Psoas muscle (tissue), 8 donors: ENCODE data around the gene ATP5F1A. TPM values are rescaled to one million over a fixed set of nuclear protein-coding genes. Genes with fewer than 3 reads are reported as not detected.

Experiments used
- ATAC-seq, 4 donors: fragments of 200-7000 bp; cut with Tn5 transposase; one replicate each; pipeline ENCODE4 v1.9.1; 2020; ENCODE audit warnings: moderate library complexity in 3 of 4, mild to moderate bottlenecking in 2 of 4
- DNase-seq, 2 donors: peaks; one replicate each; pipeline ENCODE4 v3.0.0-alpha.2; 2020
- H3K27ac ChIP-seq: fragments of 200-600 bp; one replicate; pipeline ENCODE4 v1.8.0; 2022
- H3K27me3 ChIP-seq, 3 donors: fragments of 200-600 bp in 1 of 3; one replicate each; pipeline versions ENCODE4 v1.6.1 to v1.8.0; 2013 to 2022; ENCODE audit warnings: low read length in 2 of 3, mild to moderate bottlenecking in 2 of 3, moderate library complexity in 1 of 3; ENCODE audit not compliant: insufficient read depth in 3 of 3
- H3K36me3 ChIP-seq, 2 donors: fragments of 200-600 bp in 1 of 2; one replicate each; pipeline versions ENCODE4 v1.6.1 to v1.8.0; 2013 to 2022; ENCODE audit warnings: low read depth in 1 of 2, mild to moderate bottlenecking in 1 of 2, moderate library complexity in 1 of 2; ENCODE audit not compliant: insufficient read depth in 1 of 2
- H3K4me1 ChIP-seq: fragments of 200-600 bp; one replicate; pipeline ENCODE4 v1.8.0; 2022
- H3K4me3 ChIP-seq: fragments of 200-600 bp; one replicate; pipeline ENCODE4 v1.8.0; 2022; ENCODE audit warnings: mild to moderate bottlenecking
- H3K9me3 ChIP-seq: fragments of 200-600 bp; one replicate; pipeline ENCODE4 v1.8.0; 2022
- CTCF ChIP-seq: fragments of 200-600 bp; IDR thresholded peaks from one replicate; pipeline ENCODE4 v1.8.0; 2022; ENCODE audit warnings: antibody characterized with exemption
- WGBS, 3 donors: extraction: QIAGEN DNeasy Blood & Tissue Kit; methylation state at CpG; one replicate each; pipeline versions ENCODE4 v1.1.6 to v1.1.7; 2013; 5-methylcytosine and 5-hydroxymethylcytosine counted together
- intact Hi-C, 2 donors: fragments of 100-400 bp; cut with DNase I; formaldehyde crosslinking; loops; one replicate each; pipeline versions ENCODE4 v1.11.0 to v1.14.2; 2022
- polyA plus RNA-seq, 3 donors: library from polyadenylated mRNA; stranded (reverse); fragments of 200-250 nt; gene quantifications; one replicate each; pipeline ENCODE4 v1.2.3, GENCODE V29; 2013
- total RNA-seq, 4 donors: library from RNA; stranded (reverse); fragmentation: NEBNext Ultra II Directional in 2 of 4; extraction: Animal tissue kit (Norgen Biotek cat#: 25700) in 2 of 4; gene quantifications; one replicate each; pipeline versions ENCODE4 v1.2.1 to v1.2.4, GENCODE V29; 2021 to 2023
- donor health status: healthy with polysubstance abuse.
- donor health status: DM: no; HTN: no; CAD: no; lungs with moderate emphysema.
- donor health status: Bipolar disorder and iron deficiency.
- donor health status: healthy.
- donor health status: DM: yes; HTN: yes; CAD: no.
- donor health status: DM: no; HTN: no; CAD: no.
- donor health status: DM: no; HTN: no; CAD: no.
- donor health status: DM: yes; HTN: yes; CAD: no.

The ATP5F1A gene
- total and polyA plus RNA-seq, 7 donors = 654 to 1,102 (median 823) TPM

DNA sequence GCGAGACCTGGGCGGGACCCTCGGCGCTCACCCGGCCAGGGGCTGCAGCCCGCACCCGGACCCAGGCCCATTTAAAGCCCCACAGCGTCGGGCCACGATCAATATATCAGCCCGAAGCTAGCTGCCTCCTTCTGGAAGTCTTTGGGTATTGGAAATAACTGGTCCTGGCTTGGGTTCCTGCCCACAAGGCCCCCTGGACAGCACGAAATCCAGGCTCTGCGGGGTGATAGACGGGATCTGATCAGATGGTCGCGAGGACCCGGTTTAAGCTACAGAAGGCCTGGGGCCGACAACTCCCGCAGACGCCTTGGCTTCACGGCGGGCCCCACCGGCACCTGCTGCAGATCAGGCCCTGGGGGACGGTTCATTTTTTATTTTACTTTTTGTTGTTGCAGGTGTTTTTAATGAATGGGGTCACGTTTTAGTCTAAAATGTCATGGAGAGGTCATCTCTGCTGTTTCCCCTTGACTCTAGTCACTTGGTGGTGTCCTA, 25.7 kb downstream of the ATP5F1A start:
- peak overlapping the region; percentile 90 for H3K27ac ChIP-seq
- ATAC-seq = peak in 2 of 4 donors; percentile 2 to 12
- peaks cover 0 to under 1% of the 10 kb centered on the region in 2 donors for H3K36me3 ChIP-seq
- no peaks in the 10 kb centered on the region for H3K9me3 ChIP-seq
- no peaks in the 10 kb centered on the region for H3K27me3 ChIP-seq
- no peak for TF ChIP-seq CTCF
- H3K4me1 ChIP-seq = peaks cover 16% of the 10 kb centered on the region
- intact Hi-C loops = loop anchor here (5.0 to 10.0 kb wide), 4 partner anchors 105 to 408 kb away; partner anchors contain the start of gene EPG5 (in 2 of the 2)
- no peak for DNase-seq
- H3K4me3 ChIP-seq = peak overlapping the region; percentile 89
- 12 to 17% (median 14%) methylated on average over 25 of the region's 25 CpGs for WGBS, 3 donors

GRCh38 chr18:46071653-46072375, 26.3 kb downstream of the ATP5F1A start, which contains the start of gene PSTPIP2:
TSS of gene PSTPIP2 (minus strand) at chr18:46072260. CDS start at chr18:46072188, 72 bp downstream.
- peak within 1 kb of the TSS; percentile 89 for H3K4me3 ChIP-seq
- intact Hi-C loops = loop anchor here (5.0 to 10.0 kb wide), 4 partner anchors 105 to 407 kb away; partner anchors contain the start of gene EPG5 (in 2 of the 2)
- 1 to 2% (median 2%) methylated on average over 56 to 75 of the region's 75 CpGs for WGBS, 3 donors
- ATAC-seq (peak; percentile 68 to 79 (median 77)), DNase-seq (peak; percentile 73 to 84)
- peak within 1 kb of the TSS; percentile 90 for H3K27ac ChIP-seq
- no peaks in the 10 kb centered on the region for H3K36me3 ChIP-seq
- peaks cover 16% of the 10 kb centered on the region for H3K4me1 ChIP-seq
- no peak for TF ChIP-seq CTCF
- no peaks in the 10 kb centered on the region for H3K9me3 ChIP-seq
- no peaks in the 10 kb centered on the region for H3K27me3 ChIP-seq

- Histone ChIP-seq H3K4me3 (peak overlapping the region; percentile 89), H3K27ac (peak overlapping the region; percentile 90), H3K4me1 (peaks cover 16% of the 10 kb centered on the region), H3K27me3 (no peaks in the 10 kb centered on the region), H3K36me3 (no peaks in the 10 kb centered on the region), H3K9me3 (no peaks in the 10 kb centered on the region)
- ATAC-seq (peak in 3 of 4 donors; percentile 2 to 8 (median 5)), DNase-seq (no peak)
- TF ChIP-seq CTCF = no peak
- WGBS, 3 donors = 38 to 57% (median 50%) methylated on average over 12 to 13 of the region's 13 CpGs
- intact Hi-C loops = loop anchor here (5.0 to 10.0 kb wide), 4 partner anchors 104 to 406 kb away; partner anchors contain the start of gene EPG5 (in 2 of the 2)
Observed at GRCh38 chr18:46070815-46071652, 27.1 kb downstream of the ATP5F1A start.

- Histone ChIP-seq H3K27me3 (no peaks in the 10 kb centered on the region), H3K36me3 (no peaks in the 10 kb centered on the region), H3K9me3 (no peaks in the 10 kb centered on the region), H3K4me3 (peak overlapping the region; percentile 89), H3K4me1 (peaks cover 16% of the 10 kb centered on the region), H3K27ac (peak overlapping the region; percentile 90)
- intact Hi-C loops = loop anchor here (5.0 to 10.0 kb wide), 4 partner anchors 103 to 405 kb away; partner anchors contain the start of gene EPG5 (in 2 of the 2)
- no peak for TF ChIP-seq CTCF
- 76 to 85% (median 78%) methylated on average over 6 of the region's 6 CpGs for WGBS, 3 donors
- DNase-seq (no peak), ATAC-seq (no peak)
Observed at GRCh38 chr18:46070232-46070631, 27.9 kb downstream of the ATP5F1A start.
